SK-N-DZ (cell line): ENCODE results near the gene RANBP10.
"Not testable (repeated sequence)": the region's sequence is repeated elsewhere in the genome, so short reads cannot be mapped to it uniquely, and the experiment has no call there.

Source experiments
- DNase-seq: peaks from one replicate; pipeline ENCODE4 v3.0.0-alpha.2; 2015; ENCODE audit warnings: low spot score

Gene RANBP10

DNA sequence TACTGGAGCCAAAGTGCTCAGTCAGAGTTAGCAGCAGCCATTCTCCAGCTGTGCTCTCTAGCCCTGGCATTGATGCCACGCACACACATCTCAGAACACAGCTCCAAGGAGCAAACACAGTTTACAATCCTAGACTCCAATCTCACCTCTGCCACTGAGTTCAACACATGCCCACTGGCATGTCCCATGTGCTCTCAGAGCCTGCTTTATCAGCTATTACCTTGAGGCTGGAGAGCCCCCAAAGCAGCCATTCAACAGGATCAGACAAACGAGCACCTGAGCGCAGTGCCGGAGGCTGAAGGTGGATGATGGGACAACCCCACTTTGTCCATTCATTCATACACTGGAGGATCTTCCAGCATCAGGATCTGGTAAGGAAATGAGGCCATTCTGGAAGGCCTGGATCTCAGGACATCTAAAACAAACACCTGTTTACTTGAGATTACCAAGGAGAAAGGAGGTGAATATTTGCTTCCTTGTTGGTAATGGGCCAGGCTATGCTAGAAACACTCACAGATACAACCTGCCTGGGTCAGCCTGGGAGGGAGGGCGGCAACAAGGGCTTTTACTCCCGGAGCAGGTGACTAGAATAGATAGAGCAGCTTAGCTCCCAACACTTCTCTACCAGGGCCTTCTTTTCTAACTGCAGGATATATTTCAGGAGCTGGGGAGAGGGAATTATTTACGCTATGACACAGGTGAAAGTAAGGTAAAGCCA lies 25.4 kb downstream of the RANBP10 start:
- DNase-seq = no peak

DNA sequence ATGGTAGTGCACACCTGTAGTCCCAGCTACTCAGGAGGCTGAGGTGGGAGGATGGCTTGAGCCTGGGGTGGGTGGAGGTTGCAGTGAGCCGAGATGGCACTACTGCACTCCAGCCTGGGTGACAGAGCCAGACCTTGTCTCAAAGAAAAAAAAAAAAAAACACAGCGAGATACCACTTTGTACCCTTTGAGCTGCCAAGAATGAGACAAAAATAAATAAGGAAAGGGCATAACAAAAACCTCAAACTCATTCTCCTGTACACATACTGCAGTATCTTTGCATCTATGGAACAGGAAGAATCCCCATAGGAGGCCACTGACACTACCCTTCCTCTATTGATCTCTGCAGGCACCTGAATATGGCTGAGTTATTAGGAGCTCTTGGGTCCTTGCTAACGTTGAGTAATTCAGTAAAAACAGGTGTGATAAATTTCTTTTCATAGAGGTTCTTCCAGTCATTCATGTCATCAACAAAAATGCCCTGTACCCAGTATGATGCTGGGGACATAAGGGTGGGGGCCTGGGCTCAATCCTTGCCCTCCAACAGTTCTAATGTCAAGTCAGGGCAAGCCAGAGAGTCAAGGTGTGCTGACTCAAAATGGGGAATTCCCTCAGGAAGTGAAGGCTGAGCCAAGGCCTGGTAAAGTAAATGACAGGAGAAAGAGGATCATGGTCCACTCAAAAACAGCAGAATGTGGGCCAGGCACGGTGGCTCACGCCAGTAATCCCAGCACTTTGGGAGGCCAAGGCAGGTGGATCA lies 26.9 kb downstream of the RANBP10 start:
- no peak for DNase-seq

DNA sequence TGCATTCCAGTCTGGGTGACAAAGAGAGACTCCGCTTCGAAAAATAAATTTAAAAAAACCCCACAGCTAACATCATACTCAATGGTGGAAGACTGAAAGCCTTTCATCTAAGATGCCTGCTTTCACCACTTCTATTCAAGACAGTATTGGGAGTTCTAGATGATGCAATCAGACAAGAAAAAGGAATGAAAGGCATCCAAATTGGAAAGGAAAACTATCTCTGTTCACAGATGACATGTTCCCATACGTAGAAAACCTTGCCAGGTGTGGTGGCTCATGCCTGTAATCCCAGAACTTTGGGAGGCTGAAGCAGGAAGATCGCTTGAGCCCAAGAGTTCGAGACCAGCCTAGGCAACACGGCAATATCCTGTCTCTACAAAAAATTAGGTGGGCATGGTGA lies 31.1 kb downstream of the RANBP10 start:
- no peak for DNase-seq

DNA sequence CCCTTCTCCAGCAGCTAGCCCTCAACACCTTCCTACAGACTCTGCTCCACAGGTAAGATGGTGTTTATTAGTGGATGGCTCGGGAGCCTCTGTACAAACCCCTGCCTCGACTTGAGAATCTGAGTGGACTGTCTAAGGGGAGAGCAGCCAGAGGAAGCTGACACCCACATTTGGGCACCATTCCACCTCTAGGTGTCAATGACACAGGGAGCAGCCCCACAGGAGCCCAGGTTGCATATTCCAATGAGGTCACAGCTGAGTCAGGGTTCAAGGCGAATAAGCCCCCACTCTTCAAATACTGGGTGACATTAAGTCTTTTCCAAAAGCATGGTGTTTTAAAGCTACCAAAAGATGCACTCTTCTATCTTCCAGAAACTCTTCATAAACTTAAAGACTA lies 31.9 kb downstream of the RANBP10 start:
- no peak for DNase-seq

DNA sequence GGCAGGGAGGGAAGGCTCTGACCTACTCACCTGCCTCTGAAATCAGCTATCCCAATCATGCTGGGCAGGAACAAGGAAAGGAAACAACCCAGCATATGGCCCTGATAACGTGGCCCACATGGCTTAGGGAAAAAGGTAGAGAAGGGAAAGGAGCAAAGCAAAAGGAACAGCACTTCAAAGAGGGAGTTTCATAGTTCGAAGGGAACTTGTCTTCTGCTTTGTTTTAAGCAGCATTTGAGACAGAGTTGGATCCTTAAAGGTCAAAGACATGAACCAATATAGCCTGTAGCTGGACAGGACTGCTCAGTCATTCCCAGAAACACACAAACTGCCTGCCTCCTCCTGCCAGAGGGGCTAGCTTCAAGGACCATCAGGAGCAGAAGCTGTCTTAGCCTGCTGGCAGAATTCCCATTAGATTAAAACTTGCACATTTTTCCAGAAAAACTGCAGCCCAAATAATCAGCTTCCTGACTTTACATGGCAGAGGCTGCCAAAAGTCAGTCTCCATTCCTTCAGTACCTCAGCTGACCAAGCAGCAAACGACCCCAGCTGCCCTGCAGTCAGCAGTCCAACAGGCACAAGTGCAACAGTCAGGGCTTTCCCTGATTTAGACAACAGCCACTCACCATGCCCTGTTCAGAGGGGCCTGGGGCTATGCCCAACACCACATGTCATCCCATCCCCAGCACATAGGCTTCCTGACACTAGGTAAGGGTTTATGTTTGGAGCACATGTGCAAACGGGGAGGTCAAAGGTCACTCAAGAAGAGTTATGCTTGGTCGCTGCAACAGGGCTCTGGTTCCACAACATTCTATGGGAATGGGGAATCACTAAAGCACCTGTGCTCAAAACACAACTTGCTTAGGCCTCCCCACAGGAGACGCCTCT lies 32.5 kb downstream of the RANBP10 start:
- no peak for DNase-seq

DNA sequence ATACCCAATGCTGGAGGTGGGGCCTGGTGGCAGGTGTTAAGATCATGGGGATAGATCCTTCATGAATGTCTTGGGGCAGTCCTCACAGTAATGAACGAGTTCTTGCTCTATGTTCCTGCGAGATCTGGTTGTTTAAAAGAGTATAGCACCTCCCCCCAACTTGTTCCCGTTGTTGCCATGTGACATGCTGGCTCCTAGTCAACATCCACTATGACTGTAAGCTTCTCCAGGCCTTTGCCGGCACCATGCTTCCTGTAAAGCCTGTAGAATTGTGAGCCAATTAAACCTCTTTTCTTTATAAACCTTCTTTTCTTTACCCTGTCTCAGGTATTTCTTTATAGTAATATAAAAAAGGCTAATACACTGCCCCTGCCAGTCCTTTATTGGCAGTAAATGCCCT lies 33.3 kb downstream of the RANBP10 start:
- DNase-seq = no peak

DNA sequence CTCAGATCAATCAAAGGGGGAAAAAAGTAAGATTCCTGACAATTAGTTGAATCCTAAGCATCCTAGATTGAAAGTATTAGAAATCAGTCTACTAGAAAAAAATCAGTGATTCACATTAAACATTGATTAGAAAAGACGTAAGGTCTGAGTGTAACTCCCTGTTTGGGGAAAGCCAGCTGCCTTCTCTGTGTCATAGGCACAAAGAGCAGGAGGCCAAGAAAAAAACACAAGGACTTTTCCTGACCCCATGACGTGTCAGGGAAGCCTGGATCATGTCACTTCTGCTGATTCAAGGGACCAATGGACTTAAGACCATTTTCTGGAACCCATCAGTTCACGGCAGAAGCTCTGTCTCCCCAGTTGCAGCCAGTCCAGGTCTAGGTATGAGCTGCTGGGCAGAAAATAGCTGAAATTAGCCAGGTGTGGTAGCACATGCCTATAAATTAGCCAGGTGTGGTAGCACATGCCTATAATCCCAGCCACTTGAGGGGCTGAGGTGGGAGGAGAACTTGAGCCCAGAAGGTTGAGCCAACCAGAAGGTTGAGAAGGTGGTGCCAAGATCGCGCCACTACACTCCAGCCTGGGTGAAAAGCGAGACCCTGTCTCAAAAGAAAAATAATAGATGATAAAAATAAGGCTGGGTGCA lies 35.9 kb downstream of the RANBP10 start:
- DNase-seq = peak; percentile 79

DNA sequence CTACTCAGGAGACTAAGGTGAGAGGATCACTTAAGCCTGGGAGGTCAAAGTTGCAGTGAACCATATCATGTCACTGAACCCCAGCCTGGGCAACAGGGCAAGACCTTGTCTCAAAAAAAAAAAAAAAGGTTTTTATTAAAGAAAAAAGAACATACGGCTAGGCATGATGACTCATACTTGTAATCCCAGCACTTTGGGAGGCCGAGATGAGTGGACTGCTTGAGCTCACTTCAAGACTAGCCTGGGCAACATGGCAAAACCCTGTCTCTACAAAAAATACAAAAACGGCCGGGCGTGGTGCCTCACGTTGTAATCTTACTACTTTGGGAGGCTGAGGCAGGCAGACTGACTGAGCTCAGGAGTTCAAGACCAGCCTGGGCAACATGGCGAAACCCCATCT lies 38.4 kb downstream of the RANBP10 start:
- DNase-seq = no peak

DNA sequence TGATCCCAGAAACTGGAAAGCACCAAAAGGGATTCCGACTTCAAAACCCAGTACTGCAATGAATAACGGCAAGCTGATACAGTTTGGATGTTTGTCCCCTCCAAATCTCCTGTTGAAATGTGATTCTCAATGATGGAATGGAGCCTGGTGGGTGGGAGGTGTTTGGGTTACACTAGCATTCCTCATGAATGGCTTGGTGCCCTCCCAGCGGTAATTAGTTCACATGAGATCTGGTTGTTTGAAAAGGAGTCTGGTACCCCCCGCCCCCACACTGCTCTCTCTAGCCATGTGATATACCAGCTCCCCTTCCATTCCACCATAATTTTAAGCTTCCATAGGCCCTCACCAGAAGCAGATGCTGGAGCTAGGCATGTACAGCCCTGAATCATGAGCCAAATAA lies 40.1 kb downstream of the RANBP10 start:
- DNase-seq = no peak

DNA sequence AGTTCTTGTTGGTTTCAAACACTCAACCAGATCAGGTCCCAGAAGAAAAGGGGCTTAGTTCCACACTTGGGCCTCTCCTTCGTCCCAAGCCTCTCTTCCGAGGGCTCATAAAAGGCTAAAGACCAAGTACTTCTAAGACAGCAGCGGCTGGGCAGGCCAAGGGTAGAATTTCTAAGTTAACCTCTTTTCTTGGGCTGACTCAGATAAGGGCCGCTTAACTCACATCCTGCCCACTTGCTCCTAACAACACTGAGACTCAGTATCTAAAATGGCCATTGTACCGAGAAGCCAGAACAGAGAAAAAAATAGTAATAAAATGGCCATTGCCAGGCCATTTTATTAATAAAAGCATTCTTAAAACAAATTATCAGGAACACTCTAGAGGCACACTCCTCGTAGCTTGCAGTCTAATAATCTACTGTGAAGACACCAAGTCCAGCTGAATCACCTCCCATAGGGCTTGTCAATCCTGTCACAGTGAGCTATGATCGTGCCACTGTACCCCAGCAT lies 42.1 kb downstream of the RANBP10 start:
- DNase-seq = no peak

DNA sequence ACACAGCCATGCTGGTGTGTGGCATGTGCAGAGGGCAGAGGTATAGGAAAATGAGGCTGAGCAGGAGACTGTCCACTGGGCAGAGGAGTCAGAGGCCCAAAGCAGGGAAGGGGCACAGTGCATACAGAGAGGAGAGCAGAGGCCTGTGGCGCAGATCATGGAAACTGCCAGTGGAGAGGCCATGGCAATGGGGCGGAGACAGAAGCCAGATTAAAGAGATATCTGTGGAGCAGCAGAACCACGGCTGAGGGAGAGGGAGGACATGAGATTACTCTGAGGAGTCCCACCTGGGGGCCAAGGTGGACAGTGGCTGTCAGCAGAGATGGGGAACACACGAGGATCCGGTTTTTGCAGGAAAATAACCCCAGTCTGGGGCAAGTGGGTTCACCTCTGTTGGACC lies 43.3 kb downstream of the RANBP10 start:
- no peak for DNase-seq

DNA sequence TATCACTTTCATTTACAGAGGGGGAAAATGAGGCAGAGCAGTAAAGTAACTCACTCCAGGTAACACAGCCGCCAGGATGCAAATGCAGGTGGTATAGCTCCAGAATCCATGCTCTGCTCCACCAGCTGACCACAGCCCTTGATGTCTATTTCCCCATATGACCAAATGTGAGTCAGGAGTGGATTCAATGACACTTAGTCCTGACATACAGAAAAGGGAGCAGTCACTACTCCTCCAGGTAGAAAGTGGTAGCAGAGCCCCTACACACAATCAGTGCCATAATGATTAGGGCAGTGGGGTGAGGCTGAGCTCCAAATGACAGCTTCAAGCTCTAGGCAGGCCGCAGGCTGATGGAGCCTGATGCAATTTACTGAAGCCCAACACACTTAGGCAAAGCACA lies 44.0 kb downstream of the RANBP10 start:
- DNase-seq = no peak

DNA sequence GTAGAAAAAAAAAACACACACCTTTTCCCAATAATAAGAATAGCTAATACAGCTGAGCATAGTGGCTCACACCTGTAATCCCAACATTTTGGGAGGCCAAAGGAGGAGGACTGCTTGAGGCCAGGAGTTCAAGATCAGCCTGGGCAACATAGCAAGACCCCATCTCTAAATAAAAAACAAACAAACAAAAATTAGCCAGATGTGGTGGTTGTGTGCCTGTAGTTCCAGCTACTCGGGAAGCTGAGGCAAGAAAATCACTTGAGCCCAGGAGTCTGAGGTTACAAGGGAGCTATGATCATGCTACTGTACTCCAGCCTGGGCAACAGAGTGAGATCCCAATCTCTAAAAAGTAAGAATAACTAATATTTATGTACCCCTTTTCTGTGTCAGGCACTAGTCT lies 44.4 kb downstream of the RANBP10 start:
- no peak for DNase-seq

DNA sequence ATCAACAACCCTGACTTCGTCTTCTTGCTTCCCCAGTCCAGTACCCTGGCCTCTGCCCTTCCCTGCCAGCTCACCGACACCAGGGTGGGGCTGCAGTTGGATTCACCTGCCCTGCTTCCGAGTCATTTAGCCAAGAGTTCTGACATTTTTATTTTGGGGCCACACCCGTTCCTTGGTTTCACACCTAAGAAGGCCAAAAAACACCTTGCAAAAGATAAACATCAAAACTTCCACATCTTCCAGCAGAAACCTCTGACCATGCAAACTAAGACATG lies 45.5 kb downstream of the RANBP10 start:
- DNase-seq = no peak

DNA sequence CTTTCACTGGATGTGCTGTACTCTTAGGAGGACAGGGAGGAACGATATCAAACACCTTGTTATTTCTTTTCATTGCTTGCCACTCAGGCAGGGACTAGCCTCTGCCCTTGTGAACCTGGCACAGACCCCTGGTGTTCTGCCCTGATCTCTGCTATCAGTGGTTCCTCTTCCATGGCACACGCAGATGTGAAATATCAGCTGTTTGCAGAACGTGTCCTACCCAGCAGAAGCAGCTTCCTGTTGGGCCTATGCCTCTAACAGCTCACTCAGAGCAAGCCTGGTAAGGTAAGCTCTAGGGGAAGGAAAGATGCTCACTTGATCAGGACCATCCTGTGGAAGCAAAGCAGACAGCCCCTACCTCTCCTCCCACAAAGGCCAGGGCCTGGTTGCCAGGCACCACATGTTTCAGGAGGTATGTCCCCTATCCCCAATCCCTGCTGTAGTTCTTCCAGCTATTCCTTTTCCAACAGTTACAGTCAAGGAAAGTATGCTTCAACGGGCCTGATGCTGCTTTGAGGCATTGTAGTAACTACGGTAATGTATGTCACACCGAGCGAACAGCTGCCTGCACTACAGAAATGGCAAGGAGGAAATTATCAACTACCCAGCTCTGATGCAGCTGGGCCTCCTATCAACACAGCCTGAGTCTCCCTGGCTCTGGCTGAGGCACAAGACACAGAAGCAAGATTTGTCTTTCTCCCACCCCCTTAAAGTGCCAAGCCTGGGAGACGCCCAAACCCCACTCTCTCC lies 46.0 kb downstream of the RANBP10 start:
- DNase-seq = no peak

DNA sequence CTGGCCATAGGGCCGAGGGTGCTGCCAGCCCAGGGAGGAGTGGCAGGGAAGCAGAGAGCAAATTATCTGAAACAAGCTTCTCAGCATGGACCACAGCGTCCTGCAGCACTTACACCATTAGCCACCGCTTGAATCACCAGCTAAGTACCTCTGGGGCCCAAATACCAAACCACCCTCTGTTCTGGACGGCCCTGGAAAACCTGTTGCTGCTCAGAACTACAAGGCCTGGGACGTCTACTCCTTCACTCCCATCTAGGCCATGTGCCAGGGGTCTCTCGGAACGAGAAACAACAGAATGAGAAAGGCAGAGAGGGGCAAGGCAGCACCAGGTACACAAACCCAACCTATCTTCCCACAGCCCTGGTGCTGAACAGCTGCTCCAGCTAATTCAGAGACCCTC lies 47.4 kb downstream of the RANBP10 start:
- DNase-seq = no peak

DNA sequence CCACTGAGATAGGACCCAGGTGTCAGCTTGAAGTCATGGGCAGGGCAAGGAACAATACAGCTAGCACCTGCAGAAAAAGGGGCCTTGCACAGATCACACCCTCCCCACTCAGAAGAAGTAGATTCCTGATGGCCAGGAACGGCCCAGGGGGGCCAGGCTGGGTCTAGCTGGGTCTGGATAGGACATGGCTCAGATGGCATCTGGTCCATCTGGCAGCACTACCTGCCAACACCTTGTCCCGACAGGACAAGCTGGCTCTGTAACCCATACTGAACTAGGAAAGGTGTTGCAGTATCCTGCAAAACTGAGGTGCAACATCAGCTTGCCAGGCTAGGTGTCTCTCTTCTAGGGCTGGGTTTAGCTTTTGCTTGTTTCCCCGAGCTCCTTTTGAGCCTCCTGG lies 48.4 kb downstream of the RANBP10 start:
- DNase-seq = no peak

DNA sequence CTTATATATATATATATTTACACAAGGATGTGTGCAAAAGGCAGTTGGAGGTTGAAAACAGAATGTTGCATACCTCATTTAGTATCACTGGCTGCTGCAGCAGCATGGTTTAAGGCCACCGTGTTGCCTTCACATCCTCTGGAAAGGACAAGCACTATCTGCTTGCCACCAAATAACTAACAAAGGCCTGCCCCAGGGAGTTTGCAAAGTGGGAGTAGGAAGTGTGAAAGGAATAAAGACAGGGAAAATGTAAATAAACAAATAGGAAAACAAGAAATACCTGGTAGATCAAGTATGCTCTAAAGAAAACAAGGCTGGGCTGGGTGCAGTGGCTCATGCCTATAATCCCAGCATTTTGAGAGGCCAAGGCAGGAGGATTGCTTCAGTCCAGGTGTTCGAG lies 53.7 kb downstream of the RANBP10 start:
- DNase-seq = no peak

DNA sequence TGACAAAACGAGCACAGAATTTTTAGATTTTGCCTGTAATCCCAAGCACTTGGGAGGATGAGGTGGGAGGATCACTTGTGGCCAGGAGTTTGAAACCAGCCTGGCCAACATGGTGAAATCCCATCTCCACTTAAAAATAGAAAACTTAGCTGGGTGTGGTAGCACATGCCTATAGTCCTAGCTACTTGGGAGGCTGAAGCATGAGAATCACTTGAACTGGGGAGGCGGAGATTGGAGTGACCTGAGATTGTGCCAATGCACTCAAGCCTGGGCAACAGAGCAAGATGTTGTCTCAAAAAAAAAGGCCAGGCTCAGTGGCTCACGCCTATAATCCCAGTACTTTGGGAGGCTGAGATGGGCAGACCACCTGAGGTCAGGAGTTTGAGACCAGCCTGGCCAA lies 55.0 kb downstream of the RANBP10 start:
- DNase-seq = not testable (repeated sequence)

DNA sequence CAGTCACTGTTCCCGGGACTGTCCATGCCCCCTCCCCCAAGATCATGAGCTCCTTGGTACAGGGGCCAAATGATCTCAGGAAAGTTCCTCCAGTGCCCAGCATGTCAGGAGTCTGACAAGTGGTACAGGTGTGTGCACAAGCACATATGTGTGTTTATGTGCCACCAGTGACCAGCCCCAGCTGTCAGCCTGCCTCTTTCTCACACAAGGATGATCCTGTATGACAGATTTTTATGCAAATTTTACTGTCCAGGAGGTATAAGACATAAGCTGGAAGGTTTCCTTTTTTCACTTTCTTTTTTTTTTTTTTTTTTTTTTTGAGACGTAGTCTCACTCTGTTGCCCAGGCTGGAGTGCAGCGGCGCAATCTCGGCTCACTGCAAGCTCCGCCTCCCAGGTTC lies 55.9 kb downstream of the RANBP10 start:
- no peak for DNase-seq

DNA sequence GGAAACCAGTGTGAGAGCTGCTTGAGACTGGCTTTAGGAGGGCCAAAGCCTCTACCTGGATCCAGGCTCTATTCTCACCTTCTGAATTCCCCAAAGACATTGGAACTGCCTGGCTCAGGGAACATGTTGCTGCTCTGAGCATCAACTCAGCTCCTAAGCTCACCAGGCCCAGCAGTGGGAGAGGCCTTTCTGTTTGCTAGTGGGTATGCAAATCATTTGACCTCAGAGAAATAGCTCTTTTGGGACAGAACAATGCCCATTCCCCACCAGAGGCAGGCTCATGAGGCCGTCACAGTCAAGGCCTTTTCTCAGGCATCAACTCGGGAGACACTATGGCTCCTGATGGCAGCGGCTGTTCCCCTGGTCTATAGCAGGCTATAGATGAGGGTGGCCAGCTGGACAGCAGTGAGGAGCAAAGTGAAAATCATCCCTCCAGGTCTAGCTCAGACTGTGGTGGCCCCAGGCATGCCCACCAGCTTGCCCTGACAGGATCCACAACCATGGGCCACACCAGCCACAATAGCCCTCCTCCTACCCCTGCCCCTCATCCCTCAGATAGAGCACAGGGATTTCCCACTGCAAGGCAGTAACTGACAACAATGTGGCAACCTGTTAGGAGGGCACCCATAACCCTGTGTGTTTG lies 56.8 kb downstream of the RANBP10 start:
- no peak for DNase-seq
